Skeletal muscle tissue (tissue), 4 donors: ENCODE results near the gene CALR3. TPM values are rescaled to one million over a fixed set of nuclear protein-coding genes. Genes with fewer than 3 reads are reported as not detected.

Source experiments
- H3K27ac ChIP-seq: one replicate; pipeline ENCODE4 v1.7.0; 2013; ENCODE audit warnings: mild to moderate bottlenecking, low read depth, low read length, inconsistent platforms
- H3K27me3 ChIP-seq, 3 donors: one replicate each; pipeline ENCODE4 v1.7.0; 2013; ENCODE audit warnings: low read length in 3 of 3; ENCODE audit not compliant: control insufficient read depth in 3 of 3, insufficient read depth in 3 of 3
- H3K36me3 ChIP-seq, 3 donors: one replicate each; pipeline ENCODE4 v1.7.0; 2013; ENCODE audit warnings: low read length in 3 of 3; ENCODE audit not compliant: control insufficient read depth in 3 of 3, insufficient read depth in 3 of 3
- H3K4me1 ChIP-seq, 3 donors: one replicate each; pipeline ENCODE4 v1.7.0; 2013; ENCODE audit warnings: low read length in 3 of 3, mild to moderate bottlenecking in 3 of 3; ENCODE audit not compliant: control insufficient read depth in 3 of 3, insufficient read depth in 3 of 3
- H3K4me3 ChIP-seq, 3 donors: one replicate each; pipeline ENCODE4 v1.7.0; 2013; ENCODE audit warnings: low read length in 3 of 3
- H3K9ac ChIP-seq, 3 donors: one replicate each; pipeline ENCODE4 v1.7.0; 2013; ENCODE audit warnings: low read length in 3 of 3, mild to moderate bottlenecking in 3 of 3, moderate library complexity in 2 of 3, low read depth in 1 of 3
- H3K9me3 ChIP-seq, 3 donors: one replicate each; pipeline ENCODE4 v1.7.0; 2013; ENCODE audit warnings: low read length in 3 of 3; ENCODE audit not compliant: control insufficient read depth in 3 of 3
- total RNA-seq: library from RNA; depleted of rRNA; stranded (reverse); fragments of >200 nt; gene quantifications from one replicate; pipeline ENCODE4 v1.2.3, GENCODE V29; 2014
- donor health status: Osteomylitis.

The CALR3 gene
- total RNA-seq, 1 donor from 2014 or later, result under 0.01 TPM

DNA sequence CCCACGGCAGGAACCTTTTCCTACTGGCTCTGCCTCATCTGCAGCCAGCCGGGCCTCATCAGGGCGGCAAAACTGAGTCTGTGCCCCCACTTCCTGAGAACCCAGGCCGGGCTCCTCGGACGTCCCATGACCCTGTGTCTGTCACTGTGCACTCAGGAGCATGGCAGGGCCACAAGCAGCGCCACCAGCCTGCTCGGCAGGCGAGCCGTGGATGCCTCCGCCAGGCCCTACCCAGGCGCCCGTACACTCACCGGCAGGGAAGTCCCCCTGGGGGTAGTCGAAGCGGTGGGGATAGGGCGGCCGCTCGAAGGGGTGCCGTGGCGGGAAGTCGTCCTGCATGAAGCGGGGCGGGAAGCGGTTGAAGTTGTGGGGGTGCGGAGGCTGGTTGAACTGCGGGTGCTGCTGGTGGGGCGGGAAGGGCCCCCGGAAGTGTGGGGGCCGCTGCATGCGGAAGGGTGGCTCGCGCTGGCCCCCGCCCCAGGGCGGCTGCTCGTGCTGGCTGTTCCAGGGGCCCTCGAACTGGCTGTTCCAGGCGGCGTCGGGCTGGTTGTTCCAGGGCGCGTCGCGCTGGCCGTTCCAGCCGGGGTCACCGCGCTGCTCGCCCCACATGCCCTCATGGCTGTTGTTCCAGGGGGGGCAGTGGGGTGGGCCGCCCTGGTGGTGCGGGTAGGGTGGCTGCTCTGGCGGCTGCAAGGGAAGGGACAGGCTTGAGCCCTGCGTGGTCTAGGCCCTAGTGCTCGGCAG, 29.2 kb upstream of the CALR3 start:
- Histone ChIP-seq H3K9ac (no peak overlapping the region), H3K4me1 (peaks cover 0 to 2% (median 0%) of the 10 kb centered on the region in 3 donors), H3K4me3 (no peak overlapping the region), H3K9me3 (no peaks in the 10 kb centered on the region), H3K27me3 (no peaks in the 10 kb centered on the region), H3K27ac (no peak overlapping the region), H3K36me3 (peaks cover 69 to 81% (median 80%) of the 10 kb centered on the region in 3 donors)

DNA sequence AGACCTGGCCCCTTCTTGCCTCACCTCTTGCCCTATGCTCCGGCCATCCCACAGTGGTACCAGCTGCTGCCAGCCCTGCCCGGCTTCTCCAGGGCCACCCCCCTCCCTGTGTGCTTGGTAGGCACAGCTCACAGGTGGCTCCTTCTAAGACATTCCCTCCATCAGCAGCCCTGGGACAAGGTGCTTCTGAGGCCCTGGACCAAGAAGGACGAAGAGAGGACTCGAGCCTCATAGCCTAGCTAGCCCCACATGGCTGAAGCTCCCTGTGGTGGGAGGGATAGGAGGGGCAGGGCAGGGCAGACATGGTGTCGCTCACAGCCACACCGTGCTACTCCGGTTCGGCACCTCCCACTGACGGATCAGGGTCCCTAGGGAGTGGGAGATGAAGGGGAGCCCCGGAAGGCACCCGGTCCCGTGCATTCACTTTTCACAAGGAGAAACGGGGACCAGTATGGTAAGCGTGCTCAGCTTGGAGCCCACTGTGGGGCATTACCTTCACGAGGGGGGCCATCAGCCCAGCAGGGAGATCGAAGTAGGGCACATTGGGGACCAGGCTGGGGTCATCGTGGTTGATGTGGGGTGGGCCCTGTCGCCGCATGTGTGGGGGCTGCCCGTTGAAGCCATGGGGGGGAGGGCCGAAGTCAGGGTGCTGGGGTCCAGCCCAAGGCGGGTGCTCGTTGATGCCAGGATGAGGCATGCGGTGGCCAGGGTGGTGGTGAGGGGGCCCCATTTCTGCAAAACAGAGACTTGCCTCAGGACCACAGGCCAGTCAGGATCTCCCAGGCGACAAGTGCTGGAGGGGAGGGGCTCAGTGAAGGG, 26.8 kb upstream of the CALR3 start:
- Histone ChIP-seq H3K4me3 (no peak overlapping the region), H3K9me3 (no peaks in the 10 kb centered on the region), H3K4me1 (peaks cover 0 to 2% (median 0%) of the 10 kb centered on the region in 3 donors), H3K36me3 (peaks cover 66 to 83% (median 81%) of the 10 kb centered on the region in 3 donors), H3K27ac (no peak overlapping the region), H3K27me3 (no peaks in the 10 kb centered on the region), H3K9ac (peak overlapping the region in 1 of 3 donors; percentile 16)

DNA sequence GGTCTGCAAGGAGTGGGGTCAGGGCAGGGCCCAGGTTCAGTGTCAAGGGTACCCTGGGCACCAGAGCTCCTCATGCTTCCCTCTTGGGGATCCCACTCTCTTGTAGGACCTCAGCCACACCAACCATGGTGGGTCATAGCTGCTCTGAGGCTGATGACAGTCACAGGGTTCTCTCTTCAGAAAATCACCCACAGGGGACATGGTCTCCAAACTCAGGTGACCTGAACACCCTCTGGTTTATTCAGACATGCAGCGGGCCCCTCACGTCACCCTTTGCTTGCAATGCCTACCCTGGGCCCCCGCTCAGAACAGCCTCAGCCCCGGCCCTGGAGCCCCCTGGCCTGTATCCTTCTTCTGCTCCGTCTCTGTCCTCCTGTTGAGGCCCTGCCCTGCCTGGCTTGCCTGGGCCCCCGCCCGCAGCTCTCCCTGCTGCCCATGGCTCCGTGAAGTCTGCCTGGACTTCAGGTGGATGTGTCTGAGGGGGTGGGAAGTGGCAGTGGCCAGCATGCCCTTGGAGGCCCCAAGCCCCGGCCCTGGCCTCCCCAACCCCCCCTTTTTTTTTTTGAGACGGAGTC, 25.8 kb upstream of the CALR3 start:
- Histone ChIP-seq H3K4me1 (peaks cover 0 to under 1% (median 0%) of the 10 kb centered on the region in 3 donors), H3K27me3 (no peaks in the 10 kb centered on the region), H3K9me3 (no peaks in the 10 kb centered on the region), H3K27ac (no peak overlapping the region), H3K4me3 (no peak overlapping the region), H3K36me3 (peaks cover 66 to 83% (median 81%) of the 10 kb centered on the region in 3 donors), H3K9ac (no peak overlapping the region)

DNA sequence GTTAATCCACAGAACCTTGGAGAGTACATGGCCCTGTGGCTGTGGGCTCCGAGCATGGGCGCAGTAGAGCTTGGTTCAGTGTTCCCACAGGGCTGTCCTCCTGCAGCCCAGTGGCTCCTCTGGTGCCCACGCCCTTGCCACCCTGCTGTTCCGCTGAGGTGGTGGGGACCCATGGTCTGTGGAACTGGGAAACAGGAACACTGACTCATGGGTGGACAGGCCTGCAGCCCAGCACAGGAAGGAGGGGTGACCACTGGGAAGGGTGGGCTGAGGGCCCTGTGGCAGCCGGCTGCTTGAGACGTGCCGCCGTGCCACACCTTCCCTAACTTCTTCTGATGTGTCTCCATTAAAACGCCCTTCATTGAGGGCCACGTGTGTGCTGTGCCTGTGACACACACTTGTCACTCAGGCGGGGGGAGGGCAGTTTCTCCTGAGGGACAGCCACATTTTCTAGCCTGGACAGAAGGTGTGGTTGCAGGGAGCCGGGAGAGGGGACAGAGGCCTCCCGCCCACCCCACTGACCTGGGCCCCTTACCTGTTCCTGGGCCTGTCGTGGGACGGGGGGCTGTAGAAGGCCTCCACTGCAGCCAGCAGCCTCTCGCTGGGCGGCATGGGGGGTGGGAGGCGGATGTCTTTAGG, 25.1 kb upstream of the CALR3 start:
- Histone ChIP-seq H3K36me3 (peaks cover 64 to 82% (median 80%) of the 10 kb centered on the region in 3 donors), H3K9me3 (no peaks in the 10 kb centered on the region), H3K27me3 (no peaks in the 10 kb centered on the region), H3K4me3 (no peak overlapping the region), H3K27ac (no peak overlapping the region), H3K4me1 (no peaks in the 10 kb centered on the region), H3K9ac (no peak overlapping the region)

DNA sequence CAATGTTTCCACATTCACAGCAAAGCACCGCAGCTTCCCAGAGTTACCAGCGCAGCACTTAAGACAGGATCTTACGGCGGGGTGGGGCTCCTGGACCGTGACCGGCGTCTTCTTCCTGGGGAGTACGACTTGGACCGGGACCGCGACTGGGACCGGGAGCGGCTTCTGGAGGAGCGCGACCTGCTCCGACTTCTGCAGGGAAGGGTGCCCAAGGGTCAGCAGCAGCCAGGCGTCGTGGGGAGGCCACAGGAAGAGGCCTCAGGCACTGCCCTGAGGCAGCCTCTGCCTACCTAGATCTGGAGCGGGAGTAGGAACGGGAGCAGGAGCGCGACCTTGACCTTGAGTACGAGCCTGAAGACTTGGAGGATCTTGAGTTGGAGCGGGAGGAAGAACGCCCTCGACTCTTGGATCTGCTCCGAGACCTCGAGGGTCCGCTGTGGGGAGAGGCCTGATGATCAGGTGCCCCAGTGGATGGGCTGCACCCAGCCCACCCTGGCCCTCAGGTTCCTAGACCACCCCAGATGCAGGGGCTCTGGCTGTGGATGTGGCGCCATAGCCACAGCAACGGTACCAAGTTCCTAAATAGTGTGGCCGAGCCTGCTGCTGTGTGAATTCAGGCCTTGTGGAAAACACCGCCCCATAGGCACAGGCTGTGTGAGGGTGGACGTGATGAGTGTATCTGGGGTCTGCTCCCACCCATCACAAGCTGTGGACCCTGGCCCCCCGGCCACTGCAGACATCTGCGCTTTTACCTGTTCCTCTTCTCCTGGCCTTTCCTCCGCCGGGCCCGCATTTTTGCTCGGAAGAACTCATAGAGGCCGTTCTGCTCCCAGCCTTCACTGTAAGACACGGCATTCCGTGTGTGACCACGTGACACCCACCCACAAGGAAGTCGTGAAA, 24.4 kb upstream of the CALR3 start:
- H3K9me3 ChIP-seq, result no peaks in the 10 kb centered on the region
- H3K36me3 ChIP-seq, result peaks cover 62 to 76% (median 73%) of the 10 kb centered on the region in 3 donors
- H3K4me3 ChIP-seq, result no peak overlapping the region
- no peak overlapping the region for H3K27ac ChIP-seq
- no peaks in the 10 kb centered on the region for H3K4me1 ChIP-seq
- no peak overlapping the region for H3K9ac ChIP-seq
- no peaks in the 10 kb centered on the region for H3K27me3 ChIP-seq

DNA sequence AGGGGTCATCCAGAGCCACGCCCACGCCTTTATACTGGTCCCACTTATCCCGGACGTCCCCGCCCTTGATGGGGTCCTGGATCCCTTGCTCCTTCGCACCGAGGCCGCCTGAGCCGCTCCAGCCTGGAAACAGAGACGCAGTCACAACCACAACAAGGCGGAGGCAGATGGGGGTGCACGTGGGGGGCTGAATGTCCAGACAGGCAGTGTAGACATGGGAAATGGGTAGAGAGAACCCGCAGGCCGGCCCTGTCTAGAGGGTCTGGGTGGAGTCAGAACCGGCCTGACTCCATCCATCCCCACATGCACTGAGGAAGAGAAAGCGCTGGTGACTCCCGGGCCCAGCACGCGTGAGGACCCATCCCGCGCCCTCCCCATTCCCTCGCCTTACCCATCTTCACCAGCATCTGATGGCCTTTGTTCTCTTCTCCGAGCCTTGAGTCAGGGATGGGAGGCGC, 23.3 kb upstream of the CALR3 start:
- no peak overlapping the region for H3K27ac ChIP-seq
- no peak overlapping the region for H3K9ac ChIP-seq
- H3K36me3 ChIP-seq, result peaks cover 68 to 73% (median 72%) of the 10 kb centered on the region in 3 donors
- no peaks in the 10 kb centered on the region for H3K4me1 ChIP-seq
- no peak overlapping the region for H3K4me3 ChIP-seq
- no peaks in the 10 kb centered on the region for H3K9me3 ChIP-seq
- no peaks in the 10 kb centered on the region for H3K27me3 ChIP-seq

DNA sequence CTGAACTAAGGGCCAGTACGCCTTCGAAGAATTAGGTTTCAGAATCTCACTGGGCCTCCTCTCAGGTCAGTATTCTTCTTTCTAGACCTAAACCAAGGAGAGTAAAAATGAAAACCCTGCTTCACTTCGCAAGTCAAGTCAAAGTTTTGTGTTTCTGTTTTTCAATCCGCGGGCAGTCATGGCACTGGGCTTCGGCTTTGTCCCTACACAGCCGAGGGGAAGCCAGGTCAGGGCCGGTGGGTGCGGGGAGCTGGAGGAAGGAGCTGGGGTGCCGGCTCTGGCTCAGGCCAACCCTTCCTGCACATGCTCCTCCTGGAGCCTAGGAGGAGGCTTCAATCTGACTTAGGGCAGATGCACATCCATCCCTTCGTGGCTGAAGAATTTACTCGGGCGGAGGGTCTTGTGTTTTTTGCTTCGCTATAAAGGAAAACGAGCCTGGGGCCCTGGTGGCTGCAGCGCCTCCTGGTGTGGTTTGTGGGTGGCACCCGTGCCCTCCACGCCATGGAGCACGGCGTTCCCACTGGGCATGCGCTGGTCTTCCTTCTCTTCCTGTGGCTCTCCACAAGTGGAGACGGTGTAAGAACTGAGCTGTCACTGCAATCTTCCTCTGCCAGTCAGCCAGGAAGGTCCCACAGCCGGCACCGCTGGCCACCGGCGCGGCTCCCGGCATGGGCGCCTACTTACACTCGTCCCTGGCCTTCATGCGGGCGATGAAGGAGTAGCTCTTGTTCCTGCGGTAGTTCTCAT, 22.7 kb upstream of the CALR3 start:
- Histone ChIP-seq H3K36me3 (peaks cover 65 to 69% (median 67%) of the 10 kb centered on the region in 3 donors), H3K27me3 (no peaks in the 10 kb centered on the region), H3K9ac (no peak overlapping the region), H3K4me1 (no peaks in the 10 kb centered on the region), H3K9me3 (no peaks in the 10 kb centered on the region), H3K27ac (no peak overlapping the region), H3K4me3 (no peak overlapping the region)

DNA sequence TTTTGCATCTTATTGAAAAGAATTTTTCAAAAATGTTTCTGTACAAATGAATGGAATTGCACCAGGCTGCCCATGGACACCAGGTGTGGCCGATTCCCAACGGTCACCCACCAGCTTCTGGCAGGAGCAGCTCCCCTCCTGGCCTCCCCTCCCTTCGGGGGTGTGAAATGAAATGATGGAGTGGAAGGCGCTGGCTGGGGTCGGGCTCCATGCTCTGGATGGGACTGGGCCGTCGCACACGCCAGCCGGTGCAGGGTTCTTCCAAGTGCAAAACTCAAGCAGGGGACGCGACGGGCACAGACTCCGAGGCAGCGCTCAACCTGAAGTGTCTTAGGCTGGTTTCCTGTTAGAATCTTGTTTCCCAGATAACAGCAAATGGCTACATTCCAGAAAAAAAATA, 22.1 kb upstream of the CALR3 start:
- H3K4me1 ChIP-seq, result no peaks in the 10 kb centered on the region
- no peak overlapping the region for H3K27ac ChIP-seq
- peaks cover 64% of the 10 kb centered on the region in 3 donors for H3K36me3 ChIP-seq
- H3K9me3 ChIP-seq, result no peaks in the 10 kb centered on the region
- no peak overlapping the region for H3K9ac ChIP-seq
- H3K27me3 ChIP-seq, result no peaks in the 10 kb centered on the region
- no peak overlapping the region for H3K4me3 ChIP-seq
